ENCODE data around the gene ARAP2.

- no peak for TF ChIP-seq CTCF (IDR thresholded peaks at IDR 0.05)
- TF ChIP-seq POLR2A (IDR thresholded peaks at IDR 0.05) = no peak
These were observed 103.9 kb downstream of the ARAP2 start for GRCh38 chr4:36140421-36140820.

Data from lower leg skin (tissue), 3 donors.